LNCAP (cell line): Measurements from ENCODE around the gene ZC3H13.
A peak's percentile ranks its signal among the peaks of the same experiment; 100 is the strongest.

ENCODE experiments used
- TF ChIP-seq, protein P1 (sequence below): fragments of 450-650 bp; IDR thresholded peaks from 2 replicates; pipeline ENCODE4 v1.5.1; 2017; ENCODE audit warnings: mild to moderate bottlenecking

The ZC3H13 gene, protein sequence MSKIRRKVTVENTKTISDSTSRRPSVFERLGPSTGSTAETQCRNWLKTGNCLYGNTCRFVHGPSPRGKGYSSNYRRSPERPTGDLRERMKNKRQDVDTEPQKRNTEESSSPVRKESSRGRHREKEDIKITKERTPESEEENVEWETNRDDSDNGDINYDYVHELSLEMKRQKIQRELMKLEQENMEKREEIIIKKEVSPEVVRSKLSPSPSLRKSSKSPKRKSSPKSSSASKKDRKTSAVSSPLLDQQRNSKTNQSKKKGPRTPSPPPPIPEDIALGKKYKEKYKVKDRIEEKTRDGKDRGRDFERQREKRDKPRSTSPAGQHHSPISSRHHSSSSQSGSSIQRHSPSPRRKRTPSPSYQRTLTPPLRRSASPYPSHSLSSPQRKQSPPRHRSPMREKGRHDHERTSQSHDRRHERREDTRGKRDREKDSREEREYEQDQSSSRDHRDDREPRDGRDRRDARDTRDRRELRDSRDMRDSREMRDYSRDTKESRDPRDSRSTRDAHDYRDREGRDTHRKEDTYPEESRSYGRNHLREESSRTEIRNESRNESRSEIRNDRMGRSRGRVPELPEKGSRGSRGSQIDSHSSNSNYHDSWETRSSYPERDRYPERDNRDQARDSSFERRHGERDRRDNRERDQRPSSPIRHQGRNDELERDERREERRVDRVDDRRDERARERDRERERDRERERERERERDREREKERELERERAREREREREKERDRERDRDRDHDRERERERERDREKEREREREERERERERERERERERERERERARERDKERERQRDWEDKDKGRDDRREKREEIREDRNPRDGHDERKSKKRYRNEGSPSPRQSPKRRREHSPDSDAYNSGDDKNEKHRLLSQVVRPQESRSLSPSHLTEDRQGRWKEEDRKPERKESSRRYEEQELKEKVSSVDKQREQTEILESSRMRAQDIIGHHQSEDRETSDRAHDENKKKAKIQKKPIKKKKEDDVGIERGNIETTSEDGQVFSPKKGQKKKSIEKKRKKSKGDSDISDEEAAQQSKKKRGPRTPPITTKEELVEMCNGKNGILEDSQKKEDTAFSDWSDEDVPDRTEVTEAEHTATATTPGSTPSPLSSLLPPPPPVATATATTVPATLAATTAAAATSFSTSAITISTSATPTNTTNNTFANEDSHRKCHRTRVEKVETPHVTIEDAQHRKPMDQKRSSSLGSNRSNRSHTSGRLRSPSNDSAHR (N-terminal part only)

DNA sequence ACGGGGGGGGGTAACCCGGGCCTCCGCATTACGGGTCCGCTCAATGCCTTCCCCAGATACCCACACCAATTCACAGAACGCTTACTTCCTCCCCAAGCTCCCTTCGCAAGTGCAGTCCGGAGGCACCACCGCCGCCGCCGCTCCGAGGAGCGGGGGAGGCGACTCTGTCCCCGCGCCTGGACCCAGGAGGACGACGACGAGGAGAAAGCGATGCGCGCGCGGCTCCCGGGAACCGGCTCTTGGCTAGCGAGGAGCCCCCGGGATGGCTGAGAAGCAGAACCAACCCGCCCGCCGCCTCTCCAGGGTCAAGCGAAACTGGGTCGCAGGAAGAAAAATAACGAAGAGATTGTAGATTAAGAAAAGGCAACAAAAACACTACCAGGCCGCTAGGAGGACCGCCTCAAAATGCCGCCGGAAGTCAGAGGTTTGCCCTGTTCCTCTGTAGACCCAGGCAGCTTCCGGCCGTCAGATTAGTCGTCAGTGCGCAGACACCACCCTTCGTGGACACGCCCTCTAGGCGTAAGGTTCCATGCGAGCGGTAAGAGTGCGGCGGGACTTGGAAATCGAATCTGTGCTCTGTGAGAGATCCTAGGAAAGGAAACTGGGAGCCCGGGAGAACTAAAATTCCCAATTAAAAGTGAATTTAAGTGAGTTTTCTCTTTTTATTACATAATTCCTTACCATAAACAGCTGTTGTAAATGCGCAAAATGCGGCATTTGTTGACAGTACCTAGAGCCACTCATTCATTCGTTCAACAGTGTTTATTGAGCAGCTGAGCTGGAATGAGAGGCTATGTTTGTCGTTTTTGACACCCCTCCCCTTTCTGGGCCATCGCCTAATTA lies at the start of gene ZC3H13:
ZC3H13 (minus strand) TSS at position 428 of the 843 bp plus-strand sequence. CDS start 7,239 bp downstream, outside the sequence.
- TF ChIP-seq, protein P1, sequence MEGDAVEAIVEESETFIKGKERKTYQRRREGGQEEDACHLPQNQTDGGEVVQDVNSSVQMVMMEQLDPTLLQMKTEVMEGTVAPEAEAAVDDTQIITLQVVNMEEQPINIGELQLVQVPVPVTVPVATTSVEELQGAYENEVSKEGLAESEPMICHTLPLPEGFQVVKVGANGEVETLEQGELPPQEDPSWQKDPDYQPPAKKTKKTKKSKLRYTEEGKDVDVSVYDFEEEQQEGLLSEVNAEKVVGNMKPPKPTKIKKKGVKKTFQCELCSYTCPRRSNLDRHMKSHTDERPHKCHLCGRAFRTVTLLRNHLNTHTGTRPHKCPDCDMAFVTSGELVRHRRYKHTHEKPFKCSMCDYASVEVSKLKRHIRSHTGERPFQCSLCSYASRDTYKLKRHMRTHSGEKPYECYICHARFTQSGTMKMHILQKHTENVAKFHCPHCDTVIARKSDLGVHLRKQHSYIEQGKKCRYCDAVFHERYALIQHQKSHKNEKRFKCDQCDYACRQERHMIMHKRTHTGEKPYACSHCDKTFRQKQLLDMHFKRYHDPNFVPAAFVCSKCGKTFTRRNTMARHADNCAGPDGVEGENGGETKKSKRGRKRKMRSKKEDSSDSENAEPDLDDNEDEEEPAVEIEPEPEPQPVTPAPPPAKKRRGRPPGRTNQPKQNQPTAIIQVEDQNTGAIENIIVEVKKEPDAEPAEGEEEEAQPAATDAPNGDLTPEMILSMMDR, result peak; percentile 12; the same call in 1 of the 2 replicates

DNA sequence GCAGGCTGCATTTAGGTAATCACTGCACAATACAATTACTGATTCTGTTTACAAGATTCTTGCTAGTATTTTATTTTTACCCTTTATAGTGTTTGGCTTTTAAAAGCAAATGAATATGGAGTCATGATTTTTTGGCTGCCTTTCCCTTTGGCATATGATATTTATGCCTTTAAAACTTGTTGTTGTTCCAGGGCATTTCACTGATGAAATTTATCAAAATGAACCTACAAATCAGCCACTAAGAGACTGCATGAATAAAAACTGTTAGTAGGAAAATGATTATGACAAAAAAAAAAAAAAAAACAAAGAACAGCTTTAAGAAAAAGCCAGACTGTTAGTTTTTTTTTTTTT lies 49.7 kb upstream of the ZC3H13 start:
- TF ChIP-seq, protein P1, result no peak

DNA sequence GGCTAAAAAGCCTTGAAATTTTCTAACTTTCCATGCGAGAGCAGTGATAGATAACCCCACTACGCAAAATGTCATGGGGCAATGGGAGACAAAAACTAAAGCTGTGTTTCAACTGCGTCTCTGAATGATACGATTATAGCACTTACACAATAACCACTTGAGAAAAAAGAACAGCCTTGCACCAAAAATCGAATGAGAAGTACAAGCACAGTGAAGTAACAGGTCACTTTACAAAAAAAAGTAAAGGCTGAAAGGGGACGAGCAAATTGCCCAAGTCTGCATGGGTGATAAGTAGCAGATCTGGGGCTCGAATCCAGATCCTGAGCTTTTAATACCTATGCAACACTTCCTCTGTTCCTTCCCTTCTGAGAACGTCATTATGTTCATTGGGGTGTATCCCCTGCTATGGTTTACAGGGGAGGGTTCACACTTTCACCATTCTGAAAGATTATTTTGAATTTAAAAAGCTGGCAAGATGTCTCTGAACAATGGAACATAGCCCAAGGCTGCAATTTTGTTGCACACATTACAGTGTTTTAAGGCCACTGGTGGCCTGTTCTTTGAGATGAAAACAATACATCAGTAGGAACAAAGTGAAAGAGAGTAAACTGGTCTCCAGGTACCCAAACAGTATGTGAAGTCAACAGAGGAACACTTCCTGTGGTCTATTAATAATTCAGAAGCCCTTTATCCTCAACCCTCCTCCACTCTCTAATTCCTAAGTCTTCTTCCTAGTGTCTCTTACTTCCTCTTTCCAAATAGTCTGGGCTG lies 49.1 kb upstream of the ZC3H13 start:
- TF ChIP-seq, protein P1, result no peak

DNA sequence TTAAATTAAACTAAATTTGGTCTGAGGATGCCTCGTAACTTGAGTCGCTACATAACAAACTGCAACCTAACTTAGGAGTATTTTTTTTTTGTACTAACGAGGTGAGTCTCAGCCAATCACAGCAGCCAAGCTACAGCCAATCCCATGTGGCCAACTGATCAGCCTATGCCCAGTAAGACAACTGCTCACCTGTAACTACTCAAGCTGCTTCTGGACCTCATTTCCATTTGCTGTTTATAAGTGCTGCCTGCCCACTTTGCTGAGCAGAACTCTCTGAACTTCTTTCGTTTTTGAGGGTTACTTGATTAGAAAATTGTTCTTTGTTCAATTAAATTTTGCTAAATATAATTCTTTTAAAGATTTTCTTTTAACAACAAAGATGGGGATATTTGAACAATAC lies 48.5 kb upstream of the ZC3H13 start:
- TF ChIP-seq, protein P1, result no peak

DNA sequence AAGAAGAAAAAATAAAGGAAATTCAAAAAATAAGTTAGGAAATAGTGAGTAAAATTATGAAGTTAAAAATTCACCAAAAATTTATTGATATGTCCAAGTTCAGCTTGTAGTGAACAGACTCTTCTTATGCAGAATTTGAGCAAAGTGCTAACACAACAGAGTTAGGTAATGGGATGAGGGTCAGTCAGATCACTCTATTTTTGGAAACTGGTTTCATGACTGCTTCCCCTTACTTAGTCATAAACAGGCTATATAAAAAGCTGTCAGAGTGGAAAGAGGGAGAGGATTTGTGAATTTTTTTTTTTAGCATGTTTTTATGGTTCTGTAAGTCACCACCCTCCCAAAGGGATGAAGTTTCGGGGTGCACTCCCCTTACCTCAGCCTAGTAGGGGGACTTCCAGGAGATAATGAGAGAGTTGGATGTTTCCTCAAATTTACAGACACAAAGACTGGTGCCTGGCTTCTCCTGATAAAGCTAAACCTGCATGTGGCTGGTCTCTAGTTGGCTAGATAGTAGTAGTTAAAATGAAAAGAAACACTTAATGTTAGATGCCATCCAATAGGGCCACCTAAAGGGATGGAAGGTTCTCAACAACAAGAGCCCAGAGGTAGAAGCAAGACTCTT lies 47.8 kb upstream of the ZC3H13 start:
- TF ChIP-seq, protein P1, result no peak

DNA sequence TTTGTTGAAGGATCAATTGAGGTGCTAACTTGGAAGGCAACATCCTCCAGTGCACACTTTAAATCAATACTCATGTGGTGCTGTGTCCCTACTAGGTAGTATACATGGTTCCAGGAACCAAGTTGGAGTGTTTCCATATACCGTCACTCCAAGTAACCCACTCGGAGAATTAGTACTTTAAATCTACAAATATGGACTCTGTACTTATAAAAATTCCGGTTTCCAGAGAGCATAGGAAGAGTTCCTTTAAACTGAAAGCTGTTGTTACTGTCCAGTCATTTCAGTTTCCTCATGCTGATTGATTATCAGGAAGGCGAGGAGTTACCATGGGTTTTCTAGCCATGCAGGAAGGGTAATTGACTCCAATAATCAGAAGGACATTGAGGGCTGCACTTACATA lies 45.1 kb upstream of the ZC3H13 start:
- TF ChIP-seq, protein P1, result no peak
